H9 (cell line): Measurements from ENCODE around the gene DENND4B. TPM values are rescaled to one million over a fixed set of nuclear protein-coding genes. Genes with fewer than 3 reads are reported as not detected.

Experiments
- DNase-seq: peaks from one replicate; pipeline ENCODE4 v3.0.0-alpha.2; 2017
- H2AFZ ChIP-seq: one replicate; pipeline ENCODE4 v1.6.1; 2013; ENCODE audit warnings: mild to moderate bottlenecking, low read length, control low read depth, moderate library complexity
- H2AK5ac ChIP-seq: 2 replicates; pipeline ENCODE4 v1.6.1; 2013; ENCODE audit warnings: low read length, control low read depth, mixed read lengths; ENCODE audit not compliant: insufficient read length
- H2BK120ac ChIP-seq: one replicate; pipeline ENCODE4 v1.6.1; 2013; ENCODE audit warnings: low read depth, mild to moderate bottlenecking, low read length, control low read depth, inconsistent platforms; ENCODE audit not compliant: poor library complexity, severe bottlenecking
- H2BK12ac ChIP-seq: 2 replicates; pipeline ENCODE4 v1.6.1; 2013; ENCODE audit warnings: low read length, control low read depth, mixed read lengths, low read depth; ENCODE audit not compliant: insufficient read length
- H2BK15ac ChIP-seq: 2 replicates; pipeline ENCODE4 v1.6.1; 2013; ENCODE audit warnings: low read depth, low read length, control low read depth
- H2BK20ac ChIP-seq: one replicate; pipeline ENCODE4 v1.6.1; 2013; ENCODE audit warnings: low read depth, mild to moderate bottlenecking, low read length, control low read depth, inconsistent platforms; ENCODE audit not compliant: poor library complexity, severe bottlenecking
- H2BK5ac ChIP-seq: 2 replicates; pipeline ENCODE4 v1.6.1; 2013; ENCODE audit warnings: low read length, control low read depth, mixed read lengths; ENCODE audit not compliant: insufficient read length
- H3K14ac ChIP-seq: 2 replicates; pipeline ENCODE4 v1.6.1; 2013; ENCODE audit warnings: low read length, control low read depth; ENCODE audit not compliant: insufficient read depth
- H3K18ac ChIP-seq: 2 replicates; pipeline ENCODE4 v1.6.1; 2013; ENCODE audit warnings: low read depth, mild to moderate bottlenecking, mixed read lengths, low read length, control low read depth; ENCODE audit not compliant: insufficient read length
- H3K23ac ChIP-seq: 2 replicates; pipeline ENCODE4 v1.6.1; 2013; ENCODE audit warnings: low read length, control low read depth, mixed read lengths, low read depth; ENCODE audit not compliant: insufficient read length
- H3K23me2 ChIP-seq: 2 replicates; pipeline ENCODE4 v1.6.1; 2013; ENCODE audit warnings: low read depth, mild to moderate bottlenecking, mixed read lengths, low read length, control low read depth; ENCODE audit not compliant: insufficient read length, poor library complexity, severe bottlenecking
- H3K27ac ChIP-seq: 2 replicates; pipeline ENCODE4 v1.5.1; 2013; ENCODE audit warnings: low read length, control low read depth, mixed read lengths, low read depth; ENCODE audit not compliant: insufficient read length
- H3K27me3 ChIP-seq: 2 replicates; pipeline ENCODE4 v1.6.1; 2013; ENCODE audit warnings: low read length, control low read depth, inconsistent platforms; ENCODE audit not compliant: insufficient read depth
- H3K4ac ChIP-seq: 2 replicates; pipeline ENCODE4 v1.6.1; 2013; ENCODE audit warnings: low read depth, mild to moderate bottlenecking, control low read depth, inconsistent platforms, low read length, moderate library complexity
- H3K4me1 ChIP-seq: 2 replicates; pipeline ENCODE4 v1.6.1; 2013; ENCODE audit warnings: low read length, control low read depth, inconsistent platforms; ENCODE audit not compliant: insufficient read depth
- H3K4me2 ChIP-seq: 2 replicates; pipeline ENCODE4 v1.6.1; 2013; ENCODE audit warnings: low read length, control low read depth, mixed read lengths; ENCODE audit not compliant: insufficient read length, insufficient read depth
- H3K56ac ChIP-seq: 2 replicates; pipeline ENCODE4 v1.6.1; 2013; ENCODE audit warnings: low read depth, mild to moderate bottlenecking, mixed read lengths, low read length, control low read depth; ENCODE audit not compliant: insufficient read length
- H3K79me1 ChIP-seq: 2 replicates; pipeline ENCODE4 v1.6.1; 2013; ENCODE audit warnings: low read depth, mild to moderate bottlenecking, moderate library complexity, low read length, control low read depth, inconsistent platforms; ENCODE audit not compliant: insufficient read depth, poor library complexity, severe bottlenecking
- H3K79me2 ChIP-seq: 2 replicates; pipeline ENCODE4 v1.6.1; 2013; ENCODE audit warnings: low read length, control low read depth, inconsistent platforms; ENCODE audit not compliant: insufficient read depth
- H3K9ac ChIP-seq: 2 replicates; pipeline ENCODE4 v1.6.1; 2013; ENCODE audit warnings: low read length, control low read depth, mixed read lengths; ENCODE audit not compliant: insufficient read length; ENCODE audit errors: extremely low read depth
- H3K9me3 ChIP-seq: one replicate; pipeline ENCODE4 v1.6.1; 2013; ENCODE audit warnings: low read depth, low read length, inconsistent platforms; ENCODE audit not compliant: control insufficient read depth
- H3T11ph ChIP-seq: one replicate; pipeline ENCODE4 v1.6.1; 2013; ENCODE audit warnings: mild to moderate bottlenecking, low read length, control low read depth, inconsistent platforms
- H4K20me1 ChIP-seq: one replicate; pipeline ENCODE4 v1.6.1; 2013; ENCODE audit not compliant: control insufficient read depth, insufficient read length, insufficient read depth
- H4K5ac ChIP-seq: 2 replicates; pipeline ENCODE4 v1.6.1; 2013; ENCODE audit warnings: low read depth, mild to moderate bottlenecking, mixed read lengths, low read length, control low read depth; ENCODE audit not compliant: insufficient read length
- H4K8ac ChIP-seq: replicated peaks from 2 replicates; pipeline ENCODE4 v1.6.1; 2013; ENCODE audit warnings: low read length, control low read depth, mixed read lengths, low read depth; ENCODE audit not compliant: insufficient read length
- H4K91ac ChIP-seq: 2 replicates; pipeline ENCODE4 v1.6.1; 2013; ENCODE audit warnings: low read depth, mild to moderate bottlenecking, moderate library complexity, mixed read lengths, low read length, control low read depth; ENCODE audit not compliant: insufficient read length
- H3K27ac Mint-ChIP-seq, 3 experiments: 2 replicates in 2 of 3; 3 replicates in 1 of 3; pipeline ENCODE4 v1.8.0; 2020 to 2021; ENCODE audit warnings: mixed read lengths in 3 of 3, mild to moderate bottlenecking in 1 of 3, moderate library complexity in 1 of 3
- H3K27me3 Mint-ChIP-seq: 2 replicates; pipeline ENCODE4 v1.8.0; 2021; ENCODE audit warnings: low read depth, mild to moderate bottlenecking, moderate library complexity, mixed read lengths
- H3K36me3 Mint-ChIP-seq, 3 experiments: 2 replicates in 2 of 3; 3 replicates in 1 of 3; pipeline ENCODE4 v1.8.0; 2020 to 2021; ENCODE audit warnings: low read depth in 3 of 3, mixed read lengths in 3 of 3; ENCODE audit not compliant: insufficient read depth in 1 of 3
- H3K4me1 Mint-ChIP-seq, 2 experiments: 2 replicates each; pipeline ENCODE4 v1.8.0; 2020; ENCODE audit warnings: mixed read lengths in 2 of 2
- H3K4me3 Mint-ChIP-seq, 2 experiments: 2 replicates in 1 of 2; 3 replicates in 1 of 2; pipeline ENCODE4 v1.8.0; 2020 to 2021; ENCODE audit warnings: mild to moderate bottlenecking in 2 of 2, mixed read lengths in 2 of 2, moderate library complexity in 1 of 2
- H3K9me3 Mint-ChIP-seq, 2 experiments: 2 replicates in 1 of 2; 3 replicates in 1 of 2; pipeline ENCODE4 v1.8.0; 2020; ENCODE audit warnings: mild to moderate bottlenecking in 2 of 2, mixed read lengths in 2 of 2, moderate library complexity in 1 of 2
- CTCF ChIP-seq: fragments of 200-600 bp; sonication (generic); conservative IDR thresholded peaks from 3 replicates; pipeline ENCODE4 v1.8.0; 2021; ENCODE audit warnings: antibody characterized with exemption, mild to moderate bottlenecking
- WGBS: extraction: QIAGEN DNeasy Blood & Tissue Kit; methylation state at CpG from one replicate; pipeline ENCODE4 v1.1.7; 2013; ENCODE audit warnings: missing lambda C conversion rate, low lambda C conversion rate, mixed read lengths; ENCODE audit not compliant: insufficient read length; ENCODE audit errors: extremely low coverage; 5-methylcytosine and 5-hydroxymethylcytosine counted together
- total RNA-seq: library from RNA; stranded (reverse); gene quantifications from 2 replicates; pipeline ENCODE4 v1.2.1, GENCODE V29; 2021

Gene DENND4B
- total RNA-seq, 1 experiment from 2014 or later = 84.6 TPM

- Histone ChIP-seq H3K18ac (no peak overlapping the region), H4K20me1 (no peaks in the 10 kb centered on the region), H3K4ac (no peak overlapping the region), H2AFZ (no peak overlapping the region), H4K91ac (no peak overlapping the region), H3K23ac (no peak overlapping the region), H3K9ac (no peak overlapping the region), H3K27ac (no peak overlapping the region), H4K8ac (no peak overlapping the region), H3K4me2 (no peak overlapping the region), H2BK5ac (no peak overlapping the region), H2AK5ac (no peak overlapping the region), H3T11ph (no peak overlapping the region), H3K4me1 (no peaks in the 10 kb centered on the region), H3K23me2 (no peaks in the 10 kb centered on the region), H3K9me3 (no peaks in the 10 kb centered on the region), H2BK20ac (no peak overlapping the region), H3K56ac (no peak overlapping the region), H2BK120ac (no peak overlapping the region), H3K14ac (no peak overlapping the region), H3K79me2 (peaks cover 25% of the 10 kb centered on the region; the same call in 1 of the 2 replicates), H2BK15ac (no peak overlapping the region), H3K27me3 (no peaks in the 10 kb centered on the region), H2BK12ac (no peak overlapping the region), H3K79me1 (peaks cover 15% of the 10 kb centered on the region), H4K5ac (no peak overlapping the region)
- Mint-ChIP-seq H3K36me3 (peaks cover 14 to 29% (median 28%) of the 10 kb centered on the region in 3 experiments), H3K27ac (peak overlapping the region in 1 of 3 experiments; percentile 81; a peak in 3 of 7 replicates), H3K4me1 (peaks cover 3 to 11% of the 10 kb centered on the region in 2 experiments), H3K4me3 (no peak overlapping the region), H3K27me3 (no peaks in the 10 kb centered on the region), H3K9me3 (no peaks in the 10 kb centered on the region)
- no CpG with 5 or more reads among the region's 14 CpGs for WGBS
- no peak for DNase-seq
- no peak for TF ChIP-seq CTCF
Measured at GRCh38 chr1:153903841-153904455, 42.6 kb downstream of the DENND4B start.
